Activated CD4-positive, CD25-positive, alpha-beta regulatory T cell treated with anti-CD3 and anti-CD28 coated beads, Interleukin-2, amount 50 U/mL, for 72 hours (primary cell): ENCODE results near the gene PDYN.
"Not testable (repeated sequence)": the region's sequence is repeated elsewhere in the genome, so short reads cannot be mapped to it uniquely, and the experiment has no call there.

Source experiments
- DNase-seq: peaks from one replicate; pipeline ENCODE4 v3.0.0; 2021

The PDYN gene

DNA sequence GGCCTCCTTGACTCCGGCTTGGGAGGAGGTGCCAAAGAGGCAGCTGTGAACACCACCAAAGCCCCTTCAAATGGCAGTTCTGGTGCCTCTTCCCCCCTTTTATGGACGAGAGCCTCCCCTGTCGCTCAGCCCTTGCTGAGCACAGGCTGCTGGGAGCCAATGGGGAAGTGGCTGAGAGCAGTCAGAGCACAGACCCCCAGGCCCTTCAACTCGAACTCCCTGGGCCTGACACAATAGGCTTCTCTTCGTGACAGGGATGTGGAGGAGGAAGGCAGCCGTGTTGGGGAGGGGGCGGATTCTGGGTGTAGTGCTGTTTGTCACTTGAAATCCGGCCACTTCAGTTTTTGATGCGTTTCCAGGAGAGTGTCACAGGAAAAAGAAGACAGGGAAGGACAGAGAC is at the start of gene PDYN:
Gene PDYN (minus strand): TSS at position 73 of the 400 bp plus-strand sequence. CDS start 10,974 bp downstream, outside the sequence.
- no peak for DNase-seq

- DNase-seq: no peak
Observed at GRCh38 chr20:2042400-2042799, 48.5 kb upstream of the PDYN start.

- DNase-seq: no peak
Observed at GRCh38 chr20:2038161-2038560, 44.3 kb upstream of the PDYN start.

DNA sequence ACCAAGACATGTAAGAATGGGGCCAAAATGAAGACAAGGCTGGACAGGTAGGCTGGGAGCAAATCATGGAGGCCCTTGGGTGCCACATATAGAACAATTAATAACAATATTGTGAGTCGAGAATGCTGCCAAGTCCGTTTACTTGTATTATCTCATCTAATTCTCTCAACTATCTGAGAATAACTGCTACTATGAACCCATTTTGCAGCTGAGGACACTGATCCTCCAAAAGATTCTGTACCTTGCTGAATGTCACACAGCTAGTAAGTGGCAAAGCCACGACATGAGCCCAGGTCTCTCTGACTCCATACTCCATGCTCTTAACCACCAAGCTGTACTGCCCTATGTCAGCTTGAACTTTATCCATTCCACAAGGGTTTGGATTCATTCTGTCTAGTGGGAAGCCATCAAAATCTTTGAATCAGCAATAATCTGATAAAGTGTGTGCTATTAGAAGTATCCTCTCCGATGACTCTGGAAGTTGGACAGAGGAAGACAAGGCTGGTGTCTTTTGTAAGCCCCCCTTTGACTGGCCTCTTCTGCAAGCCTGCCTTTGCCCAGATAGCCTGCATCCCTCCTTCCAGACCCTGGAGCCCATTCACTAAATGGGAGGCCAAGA is 43.5 kb upstream of the PDYN start:
- no peak for DNase-seq

- not testable (repeated sequence) for DNase-seq
Observed at GRCh38 chr20:2036357-2036756, 42.5 kb upstream of the PDYN start.

- DNase-seq: no peak
Observed at GRCh38 chr20:2032168-2032567, 38.3 kb upstream of the PDYN start.

- no peak for DNase-seq
Observed at GRCh38 chr20:2026514-2026913, 32.7 kb upstream of the PDYN start.

GRCh38 chr20:2026004-2026403 is 32.1 kb upstream of the PDYN start:
- no peak for DNase-seq

DNA sequence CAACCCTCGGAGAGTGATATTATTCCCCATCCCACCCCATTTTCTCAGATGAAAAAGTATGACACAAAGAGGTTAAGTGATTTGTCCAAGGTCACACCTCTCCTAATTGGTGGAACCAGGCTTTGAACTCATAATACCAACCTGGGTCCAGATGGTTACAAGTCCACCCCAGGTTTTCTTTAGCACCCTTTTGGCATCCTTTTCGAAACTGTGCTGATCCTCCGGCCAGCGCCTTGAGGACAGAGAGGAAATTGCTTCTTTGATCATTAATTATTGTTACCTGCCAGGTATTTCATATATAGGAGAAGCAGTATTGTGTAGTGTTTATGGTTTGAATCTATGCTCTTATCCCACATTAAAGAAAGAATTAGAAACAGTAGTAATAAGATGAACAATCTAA is 29.3 kb upstream of the PDYN start:
- no peak for DNase-seq

GRCh38 chr20:2022163-2022562 is 28.3 kb upstream of the PDYN start:
- DNase-seq: no peak

DNA sequence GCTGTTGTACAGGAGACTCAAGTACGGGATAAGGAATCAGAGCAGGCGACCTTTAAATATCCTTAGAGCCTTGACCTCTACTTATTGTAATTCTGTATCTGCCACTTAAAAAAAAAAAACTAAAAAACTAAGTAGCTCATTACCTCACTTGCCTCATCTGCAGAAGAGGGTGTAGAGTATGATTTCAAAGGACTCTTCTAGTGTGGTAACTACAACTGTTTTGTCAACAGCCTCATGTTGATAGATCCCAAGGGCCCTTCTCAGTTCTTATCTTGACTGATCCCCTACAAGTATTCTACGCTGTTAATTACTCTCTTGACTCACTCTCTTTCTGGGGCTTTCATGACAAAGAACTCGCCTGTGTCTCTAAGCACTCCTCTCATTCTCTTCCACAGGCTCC is 16.7 kb upstream of the PDYN start:
- no peak for DNase-seq

DNA sequence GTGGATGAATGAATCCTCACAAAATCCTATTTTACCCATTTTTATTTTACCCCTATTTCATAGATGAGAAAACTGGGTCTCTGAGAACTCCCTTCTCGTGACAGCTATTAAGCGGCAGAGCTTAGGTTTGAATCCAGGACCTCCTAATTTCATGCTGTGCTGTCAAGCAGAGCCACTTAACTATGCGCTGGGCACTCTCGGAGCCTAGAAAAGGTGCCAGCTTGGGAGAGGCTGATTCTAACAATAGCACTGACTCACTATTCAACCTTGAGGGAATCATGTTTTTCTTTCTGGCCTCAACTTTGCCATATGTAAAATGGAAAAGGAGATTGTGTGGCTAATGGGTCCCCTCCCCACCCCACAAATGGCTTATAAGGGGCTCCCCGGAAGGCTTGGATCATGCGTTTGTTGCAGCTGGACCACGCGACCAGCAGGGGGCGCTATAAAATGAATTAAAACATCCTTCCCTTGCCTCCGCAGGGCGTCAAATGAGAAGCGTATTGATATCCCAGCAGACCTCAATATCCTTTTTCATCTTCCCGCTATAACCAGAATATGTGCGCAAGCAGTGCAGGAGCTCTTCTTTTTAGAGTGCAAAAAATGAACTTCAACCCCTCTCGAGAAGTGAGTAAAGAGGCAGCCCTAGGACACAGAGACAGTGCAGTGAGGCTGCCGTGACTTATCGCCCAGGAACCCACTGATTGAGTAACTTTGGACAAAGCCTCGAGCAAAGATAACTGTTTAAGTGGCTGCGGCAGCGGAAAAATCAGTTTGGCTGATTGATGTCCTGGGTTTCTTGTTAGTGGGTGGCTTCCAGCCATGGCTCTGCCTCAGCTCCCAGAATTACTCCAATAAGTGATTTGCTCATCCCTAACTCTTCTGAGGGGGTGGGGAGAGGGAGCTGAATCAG is 12.8 kb upstream of the PDYN start:
- peak; percentile 43 for DNase-seq

DNA sequence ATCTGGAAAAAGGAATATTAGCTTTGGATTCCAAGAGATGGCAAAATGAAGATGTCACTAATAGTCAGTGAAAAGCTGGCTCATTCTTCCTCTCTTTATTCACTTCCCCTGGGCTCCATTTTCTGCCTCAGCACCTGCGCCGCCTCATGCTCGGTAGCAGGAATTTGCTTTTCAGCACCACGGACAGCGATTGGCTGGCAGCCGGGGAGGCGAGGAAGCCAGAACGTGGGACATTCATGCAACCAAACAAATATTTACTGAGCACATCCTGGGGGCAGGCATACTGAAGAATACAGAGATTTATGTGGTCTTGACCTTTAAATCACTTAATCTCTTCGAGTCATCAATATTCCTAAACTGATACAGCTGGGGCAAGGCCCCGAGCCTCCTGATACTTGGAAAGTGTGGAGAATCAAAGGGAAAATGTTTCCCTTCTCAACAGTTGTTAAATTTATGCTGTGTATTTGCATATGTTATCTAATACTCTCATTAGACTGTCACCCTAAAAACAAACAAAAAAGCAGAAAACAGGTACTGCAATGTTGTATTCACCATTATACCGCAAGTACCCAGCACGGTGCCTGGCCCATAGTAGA is 12.1 kb upstream of the PDYN start:
- DNase-seq: peak; percentile 47

DNA sequence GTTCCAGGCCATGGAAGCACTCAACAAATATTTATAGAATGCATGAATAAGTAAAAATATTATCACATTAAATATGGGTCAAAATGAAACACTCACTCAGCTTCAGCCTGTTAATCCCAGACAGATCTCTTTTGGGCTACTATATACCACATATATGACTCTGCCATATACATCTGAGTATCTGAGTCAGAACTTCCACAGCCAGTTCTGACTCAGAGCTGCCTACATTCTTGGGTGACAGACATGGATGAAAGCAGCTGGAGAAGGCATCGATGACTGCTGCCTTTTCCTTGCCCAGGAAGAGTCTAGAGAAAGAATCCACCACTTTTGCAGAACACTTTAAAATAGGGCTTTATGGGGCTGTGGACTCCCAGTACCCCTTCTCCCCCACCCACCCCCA is 11.5 kb upstream of the PDYN start:
- DNase-seq: no peak

DNA sequence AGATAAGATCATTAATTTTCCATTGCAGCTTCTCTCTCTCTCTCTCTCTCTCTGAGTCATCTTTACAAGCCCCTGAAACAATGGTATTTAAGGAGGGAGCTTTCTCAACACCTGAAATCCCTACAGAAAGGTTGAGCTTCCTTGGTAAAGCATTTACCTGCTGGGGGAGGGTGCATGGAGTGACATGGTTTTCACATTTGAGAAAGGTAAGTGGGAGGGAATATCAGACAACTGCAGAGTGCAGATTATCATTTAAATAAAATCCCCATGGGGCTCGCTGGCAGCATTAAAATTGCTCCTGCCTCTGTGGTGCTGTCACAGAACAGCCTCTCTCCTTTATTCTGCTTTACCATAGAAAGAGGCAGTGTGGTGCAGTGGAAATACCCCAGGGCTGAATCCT is 10.3 kb upstream of the PDYN start:
- no peak for DNase-seq

- DNase-seq: no peak
Observed at GRCh38 chr20:2002365-2002764, 8.5 kb upstream of the PDYN start.

DNA sequence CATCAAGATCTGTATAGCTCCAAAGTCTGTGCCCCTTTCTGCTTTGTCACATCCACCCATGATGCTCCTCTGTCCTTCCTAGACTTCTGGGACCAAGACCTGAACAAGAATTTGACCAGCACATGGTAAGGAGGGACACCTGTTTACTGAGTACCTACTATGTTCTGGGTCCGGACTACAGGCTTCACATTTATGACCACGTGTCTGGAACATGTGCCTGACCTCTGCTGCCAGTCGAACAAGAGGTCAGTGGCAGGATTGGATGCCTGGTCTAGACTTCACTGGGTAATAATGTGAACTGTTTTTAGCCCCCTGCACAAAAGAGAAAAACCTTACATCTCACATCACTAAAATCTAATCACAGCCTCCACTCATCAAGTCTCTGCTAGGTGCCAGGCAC is 7.3 kb upstream of the PDYN start:
- DNase-seq: no peak

DNA sequence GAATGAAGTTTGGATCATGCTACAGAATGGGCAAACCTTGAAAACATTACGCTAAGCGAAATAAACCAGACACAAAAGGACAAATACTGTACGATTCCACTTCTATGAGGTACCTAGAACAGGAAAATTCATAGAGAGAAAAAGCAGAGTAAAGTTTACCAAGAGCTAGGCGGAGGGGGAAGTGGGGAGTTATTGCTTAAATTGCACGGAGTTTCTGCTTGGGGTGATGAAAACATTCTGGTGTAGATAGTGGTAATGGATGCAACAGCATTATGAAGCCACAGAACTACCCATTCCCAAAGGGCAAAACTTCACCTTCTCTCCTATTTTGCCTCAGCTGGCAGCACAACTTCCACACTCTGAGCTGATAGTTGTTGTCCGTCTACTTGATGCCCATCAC is 6.4 kb upstream of the PDYN start:
- no peak for DNase-seq

GRCh38 chr20:1998715-1999114 is 4.9 kb upstream of the PDYN start:
- no peak for DNase-seq

GRCh38 chr20:1998193-1998520 is 4.3 kb upstream of the PDYN start:
- DNase-seq: no peak

GRCh38 chr20:1997483-1998192 is 3.8 kb upstream of the PDYN start:
- no peak for DNase-seq

- no peak for DNase-seq
Observed at GRCh38 chr20:1995531-1996310, 1.9 kb upstream of the PDYN start.

DNA sequence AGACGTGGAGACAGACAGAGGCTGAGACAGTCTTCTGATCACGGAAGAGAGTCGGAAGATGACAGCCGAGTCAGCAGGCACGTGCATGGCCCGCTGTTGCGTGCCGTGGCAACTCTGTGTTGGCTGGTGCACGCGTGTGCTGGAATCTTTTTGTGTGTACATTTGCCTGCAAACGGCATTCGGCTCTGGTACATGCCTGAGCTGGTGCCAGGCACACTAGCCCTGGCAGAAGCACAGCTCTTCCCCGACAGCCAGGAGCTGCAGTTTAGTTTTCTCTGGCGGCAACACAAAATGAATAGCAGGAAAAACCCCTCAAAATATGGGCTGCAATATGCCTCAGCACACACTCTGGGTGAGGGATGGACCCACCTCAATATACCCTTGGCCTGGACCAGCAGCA is 769 bp upstream of the PDYN start:
- no peak for DNase-seq
